Subcutaneous adipose tissue (tissue), 4 donors: ENCODE data around the gene GUCY1A1. TPM values are rescaled to one million over a fixed set of nuclear protein-coding genes. Genes with fewer than 3 reads are reported as not detected.

Experiments used
- total RNA-seq, 4 donors: library from RNA; depleted of rRNA; stranded (reverse); fragments of >200 nt; gene quantifications; one replicate each; pipeline ENCODE4 v1.1.0, GENCODE V29; 2016
- TF ChIP-seq, protein P1 (sequence below): fragments of 450-650 bp; IDR thresholded peaks from one replicate; pipeline ENCODE4 v1.5.1; 2016; ENCODE audit warnings: low read depth, mild to moderate bottlenecking, control low read depth, antibody characterized with exemption, moderate library complexity

GUCY1A1 gene
- total RNA-seq, 4 donors from 2014 or later: 3.2 to 21.1 (median 8.7) TPM

DNA sequence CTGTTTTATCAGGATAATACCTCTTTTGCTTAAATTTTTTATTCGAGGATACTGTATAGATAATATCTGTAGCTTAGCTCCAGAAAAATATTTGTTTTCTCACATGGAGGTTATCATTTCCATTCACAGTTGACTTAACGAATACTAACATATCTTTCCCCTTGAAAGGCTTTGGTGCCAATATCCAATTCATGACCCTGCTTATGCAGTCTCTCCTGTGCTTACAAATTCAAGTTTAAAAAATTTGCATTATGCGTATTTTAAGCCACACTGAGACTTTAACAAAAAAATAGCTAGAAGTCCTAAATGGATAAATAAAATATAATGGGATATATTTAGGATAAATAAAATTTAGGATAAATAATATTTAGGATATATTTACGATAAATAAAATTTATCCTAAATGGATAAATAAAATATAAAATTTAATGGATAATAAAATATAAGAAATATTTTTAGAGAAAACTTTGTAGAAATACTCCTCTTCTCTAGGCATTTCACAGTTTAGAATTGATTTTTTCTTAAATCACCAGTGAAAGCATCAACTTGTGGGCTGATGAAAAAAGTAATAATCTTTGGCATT, 114.7 kb downstream of the GUCY1A1 start:
- TF ChIP-seq, protein P1, sequence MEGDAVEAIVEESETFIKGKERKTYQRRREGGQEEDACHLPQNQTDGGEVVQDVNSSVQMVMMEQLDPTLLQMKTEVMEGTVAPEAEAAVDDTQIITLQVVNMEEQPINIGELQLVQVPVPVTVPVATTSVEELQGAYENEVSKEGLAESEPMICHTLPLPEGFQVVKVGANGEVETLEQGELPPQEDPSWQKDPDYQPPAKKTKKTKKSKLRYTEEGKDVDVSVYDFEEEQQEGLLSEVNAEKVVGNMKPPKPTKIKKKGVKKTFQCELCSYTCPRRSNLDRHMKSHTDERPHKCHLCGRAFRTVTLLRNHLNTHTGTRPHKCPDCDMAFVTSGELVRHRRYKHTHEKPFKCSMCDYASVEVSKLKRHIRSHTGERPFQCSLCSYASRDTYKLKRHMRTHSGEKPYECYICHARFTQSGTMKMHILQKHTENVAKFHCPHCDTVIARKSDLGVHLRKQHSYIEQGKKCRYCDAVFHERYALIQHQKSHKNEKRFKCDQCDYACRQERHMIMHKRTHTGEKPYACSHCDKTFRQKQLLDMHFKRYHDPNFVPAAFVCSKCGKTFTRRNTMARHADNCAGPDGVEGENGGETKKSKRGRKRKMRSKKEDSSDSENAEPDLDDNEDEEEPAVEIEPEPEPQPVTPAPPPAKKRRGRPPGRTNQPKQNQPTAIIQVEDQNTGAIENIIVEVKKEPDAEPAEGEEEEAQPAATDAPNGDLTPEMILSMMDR: no peak

Other genes with a start within 250 kb of the GUCY1A1 start
- 10 to 100 TPM in 2 of 4 donors, 1 to 10 TPM in 2; 5.5 to 12.9 (median 9.5) TPM for gene GUCY1B1, start 92.2 kb downstream of the GUCY1A1 start, total RNA-seq
- gene ASIC5, start 199.4 kb downstream of the GUCY1A1 start, total RNA-seq: not detected
- gene TDO2, start 236.8 kb downstream of the GUCY1A1 start, total RNA-seq: not detected